ENCODE measurements around the gene SLC25A42. TPM values are rescaled to one million over a fixed set of nuclear protein-coding genes. Genes with fewer than 3 reads are reported as not detected.

The SLC25A42 gene
- total and polyA plus RNA-seq, 7 donors, result 4.6 to 40.2 (median 21.3) TPM

DNA sequence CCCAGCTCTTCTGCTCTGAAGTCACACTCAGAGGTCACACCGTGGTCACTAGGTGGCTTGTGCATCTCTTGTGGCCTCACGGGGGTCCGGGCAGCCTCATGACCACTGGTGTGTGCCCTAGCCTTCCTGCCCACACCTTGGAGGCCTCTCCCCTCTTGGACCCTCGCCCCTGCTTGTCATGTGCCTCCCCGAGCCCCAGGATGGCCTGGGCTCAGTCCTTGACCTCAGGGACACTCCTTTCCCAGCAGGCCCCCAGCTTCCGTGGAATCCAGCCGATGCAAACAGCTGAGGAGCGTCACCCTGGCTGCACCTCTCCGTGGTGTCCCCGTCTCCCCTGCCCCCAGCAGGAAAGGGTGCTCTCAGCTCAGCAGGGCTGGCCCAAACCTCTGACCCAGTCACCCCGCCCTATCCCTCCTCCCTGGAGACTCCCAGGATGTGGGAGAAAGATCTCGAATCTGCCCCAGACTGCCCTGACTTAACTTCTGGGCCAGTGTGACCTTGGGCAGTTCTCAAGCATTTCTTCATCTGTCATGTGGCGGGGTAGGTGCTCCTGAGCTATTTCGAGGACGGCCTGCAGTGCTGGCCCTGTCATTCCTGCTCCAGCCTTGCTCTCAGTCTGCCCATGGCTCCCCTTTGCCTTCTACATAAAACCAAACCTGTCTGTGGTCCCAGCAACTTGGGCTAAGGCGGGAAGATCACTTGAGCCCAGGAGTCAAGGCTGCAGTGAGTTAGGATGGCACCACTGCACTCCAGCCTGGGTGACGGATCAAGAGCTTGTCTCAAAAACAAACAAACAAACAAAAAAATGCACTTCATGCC, 4.6 kb upstream of the SLC25A42 start:
- intact Hi-C loops (cut with DNase I), result loop anchor here (5.0 to 10.0 kb wide), 2 partner anchors 48 to 116 kb away; partner anchors contain the start of gene MEF2B (in 1 of the 2)
- peak overlapping the region; percentile 65 for H3K27ac ChIP-seq
- H3K36me3 ChIP-seq (ENCODE audit: insufficient read depth in 1 of 2, low read depth in 1 of 2), result peaks cover 6 to 37% of the 10 kb centered on the region in 2 donors

GRCh38 chr19:19059837-19060611, 3.8 kb upstream of the SLC25A42 start:
- no peak for ATAC-seq

More for the DNA sequence above, 4.6 kb upstream of the SLC25A42 start:
- ATAC-seq, result peak in 1 of 4 donors; percentile 19
- DNase-seq, result no peak
- H3K4me3 ChIP-seq, result no peak overlapping the region
- H3K4me1 ChIP-seq, result peaks cover 41% of the 10 kb centered on the region
- no peaks in the 10 kb centered on the region for H3K9me3 ChIP-seq
- TF ChIP-seq, protein P1, sequence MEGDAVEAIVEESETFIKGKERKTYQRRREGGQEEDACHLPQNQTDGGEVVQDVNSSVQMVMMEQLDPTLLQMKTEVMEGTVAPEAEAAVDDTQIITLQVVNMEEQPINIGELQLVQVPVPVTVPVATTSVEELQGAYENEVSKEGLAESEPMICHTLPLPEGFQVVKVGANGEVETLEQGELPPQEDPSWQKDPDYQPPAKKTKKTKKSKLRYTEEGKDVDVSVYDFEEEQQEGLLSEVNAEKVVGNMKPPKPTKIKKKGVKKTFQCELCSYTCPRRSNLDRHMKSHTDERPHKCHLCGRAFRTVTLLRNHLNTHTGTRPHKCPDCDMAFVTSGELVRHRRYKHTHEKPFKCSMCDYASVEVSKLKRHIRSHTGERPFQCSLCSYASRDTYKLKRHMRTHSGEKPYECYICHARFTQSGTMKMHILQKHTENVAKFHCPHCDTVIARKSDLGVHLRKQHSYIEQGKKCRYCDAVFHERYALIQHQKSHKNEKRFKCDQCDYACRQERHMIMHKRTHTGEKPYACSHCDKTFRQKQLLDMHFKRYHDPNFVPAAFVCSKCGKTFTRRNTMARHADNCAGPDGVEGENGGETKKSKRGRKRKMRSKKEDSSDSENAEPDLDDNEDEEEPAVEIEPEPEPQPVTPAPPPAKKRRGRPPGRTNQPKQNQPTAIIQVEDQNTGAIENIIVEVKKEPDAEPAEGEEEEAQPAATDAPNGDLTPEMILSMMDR (IDR thresholded peaks at IDR 0.05), result no peak
- 49 to 65% (median 51%) methylated on average over 17 of the region's 17 CpGs for WGBS, 3 donors
- H3K27me3 ChIP-seq (ENCODE audit: insufficient read depth in 3 of 3, low read length in 2 of 3), result no peaks in the 10 kb centered on the region

DNA sequence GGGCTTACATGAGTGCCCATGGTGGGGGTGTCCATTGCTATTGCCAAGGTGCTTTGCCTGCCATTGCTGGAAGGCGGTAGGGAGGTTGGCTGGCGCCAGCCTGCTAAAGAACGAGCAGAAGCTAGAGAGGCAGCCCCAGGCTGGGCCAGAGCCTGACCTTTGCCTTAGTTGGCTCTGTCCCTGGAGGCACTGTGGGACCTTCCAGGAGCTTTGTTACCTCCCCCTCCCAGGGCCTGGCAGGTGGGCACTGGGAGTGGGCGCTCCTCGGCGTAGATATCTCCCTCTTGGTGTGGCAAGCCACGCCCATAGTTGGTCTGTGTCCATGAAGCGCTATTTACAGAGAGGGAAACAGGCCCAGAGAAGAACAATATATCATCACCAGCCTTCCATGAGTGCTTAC, 2.3 kb upstream of the SLC25A42 start:
- Histone ChIP-seq H3K4me3 (no peak overlapping the region), H3K27ac (peak overlapping the region; percentile 78), H3K9me3 (no peaks in the 10 kb centered on the region), H3K27me3 (ENCODE audit: insufficient read depth in 3 of 3, low read length in 2 of 3) (no peaks in the 10 kb centered on the region), H3K4me1 (peaks cover 44% of the 10 kb centered on the region), H3K36me3 (ENCODE audit: insufficient read depth in 1 of 2, low read depth in 1 of 2) (peaks cover 3 to 15% of the 10 kb centered on the region in 2 donors)
- intact Hi-C loops (cut with DNase I), result no loop called here
- ATAC-seq (peak; percentile 19 to 48 (median 32)), DNase-seq (peak; percentile 46 to 79)
- 18 to 37% (median 34%) methylated on average over 8 of the region's 8 CpGs for WGBS, 3 donors
- TF ChIP-seq, protein P1 (IDR thresholded peaks at IDR 0.05), result no peak

More at GRCh38 chr19:19059837-19060611, 3.8 kb upstream of the SLC25A42 start:
- TF ChIP-seq, protein P1 (IDR thresholded peaks at IDR 0.05), result no peak
- intact Hi-C loops (cut with DNase I), result loop anchor here (5.0 to 10.0 kb wide), 2 partner anchors 47 to 115 kb away; partner anchors contain the start of gene MEF2B (in 1 of the 2)
- Histone ChIP-seq H3K36me3 (ENCODE audit: insufficient read depth in 1 of 2, low read depth in 1 of 2) (peaks cover 6 to 29% of the 10 kb centered on the region in 2 donors), H3K4me1 (peaks cover 41% of the 10 kb centered on the region), H3K9me3 (no peaks in the 10 kb centered on the region), H3K27me3 (ENCODE audit: insufficient read depth in 3 of 3, low read length in 2 of 3) (no peaks in the 10 kb centered on the region), H3K4me3 (no peak overlapping the region), H3K27ac (peak overlapping the region; percentile 65)
- no peak for DNase-seq
- WGBS, 3 donors, result 65 to 74% (median 68%) methylated on average over 12 of the region's 12 CpGs

- peaks cover 55% of the 10 kb centered on the region for H3K4me1 ChIP-seq
- intact Hi-C loops (cut with DNase I), result loop anchor here in 1 of 2 donors (2.0 kb wide), 1 partner anchor 76 kb away; the partner anchor contains the start of gene TMEM161A
- ATAC-seq, result peak; percentile 40 to 73 (median 48)
These were observed 1.2 kb upstream of the SLC25A42 start for GRCh38 chr19:19062454-19063182.

More at GRCh38 chr19:19062454-19063182, 1.2 kb upstream of the SLC25A42 start:
- TF ChIP-seq, protein P1 (IDR thresholded peaks at IDR 0.05), result no peak
- 25 to 34% (median 29%) methylated on average over 4 of the region's 4 CpGs for WGBS, 3 donors
- Histone ChIP-seq H3K9me3 (no peaks in the 10 kb centered on the region), H3K27ac (peak overlapping the region; percentile 78), H3K36me3 (ENCODE audit: insufficient read depth in 1 of 2, low read depth in 1 of 2) (peaks cover 0 to 4% of the 10 kb centered on the region in 2 donors), H3K27me3 (ENCODE audit: insufficient read depth in 3 of 3, low read length in 2 of 3) (no peaks in the 10 kb centered on the region), H3K4me3 (peak overlapping the region; percentile 76)
- no peak for DNase-seq

Data from psoas muscle (tissue), 8 donors.